Activated T-helper 1 cell treated with anti-CD3 and anti-CD28 coated beads, Interleukin-12 subunit alpha, Interleukin-12 subunit beta, Interleukin-2, Interleukin-4 antibody, amounts not matched to agents 30 ng/mL and 10 ng/mL and 1 ng/mL, durations not matched to agents 14 hours and 24 hours and 36 hours (primary cell): ENCODE measurements around the gene CEP19. TPM values are rescaled to one million over a fixed set of nuclear protein-coding genes. Genes with fewer than 3 reads are reported as not detected.

Experiments
- DNase-seq: peaks from one replicate; pipeline ENCODE4 v3.0.0; 2021; ENCODE audit warnings: low spot score
- H3K27ac Mint-ChIP-seq: one replicate; pipeline ENCODE4 v1.8.0; 2021; ENCODE audit warnings: mild to moderate bottlenecking, mixed read lengths
- H3K27me3 Mint-ChIP-seq: one replicate; pipeline ENCODE4 v1.8.0; 2022; ENCODE audit warnings: mild to moderate bottlenecking, moderate library complexity, mixed read lengths; ENCODE audit not compliant: insufficient read depth
- H3K36me3 Mint-ChIP-seq: one replicate; pipeline ENCODE4 v1.8.0; 2021; ENCODE audit warnings: low read depth, mixed read lengths
- H3K4me1 Mint-ChIP-seq: one replicate; pipeline ENCODE4 v1.8.0; 2021; ENCODE audit warnings: low read depth, mixed read lengths
- H3K4me3 Mint-ChIP-seq: one replicate; pipeline ENCODE4 v1.8.0; 2021; ENCODE audit warnings: mild to moderate bottlenecking, moderate library complexity, mixed read lengths
- H3K9me3 Mint-ChIP-seq: one replicate; pipeline ENCODE4 v1.8.0; 2021; ENCODE audit warnings: mixed read lengths
- intact Hi-C: fragments of 100-400 bp; cut with micrococcal nuclease; formaldehyde crosslinking; loops from one replicate; pipeline ENCODE4 v1.15.1; 2024
- total RNA-seq: library from RNA; stranded (reverse); gene quantifications from 2 replicates; pipeline ENCODE4 v1.2.3, GENCODE V29; 2022

The CEP19 gene
- total RNA-seq, 1 donor from 2014 or later, result 3.9 TPM

GRCh38 chr3:196699749-196700148 lies 12.3 kb downstream of the CEP19 start:
- H3K9me3 Mint-ChIP-seq, result no peaks in the 10 kb centered on the region
- H3K36me3 Mint-ChIP-seq, result peaks cover 2% of the 10 kb centered on the region
- DNase-seq, result no peak
- intact Hi-C loops, result no loop called here
- H3K27me3 Mint-ChIP-seq, result peaks cover 3% of the 10 kb centered on the region
- H3K4me3 Mint-ChIP-seq, result no peak overlapping the region
- H3K4me1 Mint-ChIP-seq, result no peaks in the 10 kb centered on the region
- no peak overlapping the region for H3K27ac Mint-ChIP-seq

GRCh38 chr3:196697270-196697669 lies 14.8 kb downstream of the CEP19 start:
- H3K9me3 Mint-ChIP-seq, result no peaks in the 10 kb centered on the region
- intact Hi-C loops, result no loop called here
- DNase-seq, result no peak
- H3K27ac Mint-ChIP-seq, result no peak overlapping the region
- H3K27me3 Mint-ChIP-seq, result peaks cover 3% of the 10 kb centered on the region
- H3K4me3 Mint-ChIP-seq, result no peak overlapping the region
- H3K4me1 Mint-ChIP-seq, result no peaks in the 10 kb centered on the region
- no peaks in the 10 kb centered on the region for H3K36me3 Mint-ChIP-seq

GRCh38 chr3:196695849-196696226 lies 16.2 kb downstream of the CEP19 start:
- intact Hi-C loops, result loop anchor here (1.0 kb wide), 1 partner anchor 15 kb away; no protein-coding TSS in a partner anchor
- Mint-ChIP-seq H3K4me3 (peak overlapping the region; percentile 33), H3K27me3 (peaks cover 3% of the 10 kb centered on the region), H3K27ac (peak overlapping the region; percentile 93), H3K4me1 (no peaks in the 10 kb centered on the region), H3K36me3 (no peaks in the 10 kb centered on the region), H3K9me3 (no peaks in the 10 kb centered on the region)
- DNase-seq, result no peak

- intact Hi-C loops, result loop anchor here (1.0 kb wide), 2 partner anchors 10 to 86 kb away; no protein-coding TSS in a partner anchor
- Mint-ChIP-seq H3K4me1 (no peaks in the 10 kb centered on the region), H3K27ac (peak overlapping the region; percentile 93), H3K27me3 (peaks cover 3% of the 10 kb centered on the region), H3K36me3 (no peaks in the 10 kb centered on the region), H3K9me3 (no peaks in the 10 kb centered on the region), H3K4me3 (peak overlapping the region; percentile 33)
- DNase-seq, result no peak
Observed at GRCh38 chr3:196694941-196695848, 16.9 kb downstream of the CEP19 start.

- no peak for DNase-seq
- Mint-ChIP-seq H3K36me3 (no peaks in the 10 kb centered on the region), H3K27ac (peak overlapping the region; percentile 88)
Observed at GRCh38 chr3:196694202-196694638, 17.8 kb downstream of the CEP19 start.

GRCh38 chr3:196691386-196691785 lies 20.7 kb downstream of the CEP19 start:
- intact Hi-C loops, result no loop called here
- H3K27ac Mint-ChIP-seq, result no peak overlapping the region
- no peak overlapping the region for H3K4me3 Mint-ChIP-seq
- no peak for DNase-seq
- no peaks in the 10 kb centered on the region for H3K36me3 Mint-ChIP-seq
- no peaks in the 10 kb centered on the region for H3K9me3 Mint-ChIP-seq
- peaks cover 3% of the 10 kb centered on the region for H3K27me3 Mint-ChIP-seq
- H3K4me1 Mint-ChIP-seq, result peaks cover 12% of the 10 kb centered on the region

More at GRCh38 chr3:196694202-196694638, 17.8 kb downstream of the CEP19 start:
- Mint-ChIP-seq H3K4me3 (peak overlapping the region; percentile 19), H3K4me1 (no peaks in the 10 kb centered on the region), H3K27me3 (peaks cover 3% of the 10 kb centered on the region), H3K9me3 (no peaks in the 10 kb centered on the region)
- intact Hi-C loops, result loop anchor here (1.0 kb wide), 2 partner anchors 9 to 85 kb away; no protein-coding TSS in a partner anchor

- intact Hi-C loops, result no loop called here
- H3K4me1 Mint-ChIP-seq, result peaks cover 17% of the 10 kb centered on the region
- no peaks in the 10 kb centered on the region for H3K27me3 Mint-ChIP-seq
- no peak overlapping the region for H3K27ac Mint-ChIP-seq
- DNase-seq, result no peak
- no peak overlapping the region for H3K4me3 Mint-ChIP-seq
- peaks cover 1% of the 10 kb centered on the region for H3K36me3 Mint-ChIP-seq
- no peaks in the 10 kb centered on the region for H3K9me3 Mint-ChIP-seq
Observed at GRCh38 chr3:196689941-196690660, 21.9 kb downstream of the CEP19 start.

- intact Hi-C loops, result no loop called here
- H3K4me1 Mint-ChIP-seq, result peaks cover 29% of the 10 kb centered on the region
- no peak overlapping the region for H3K27ac Mint-ChIP-seq
- H3K4me3 Mint-ChIP-seq, result no peak overlapping the region
- H3K36me3 Mint-ChIP-seq, result peaks cover 1% of the 10 kb centered on the region
- no peak for DNase-seq
- no peaks in the 10 kb centered on the region for H3K27me3 Mint-ChIP-seq
- H3K9me3 Mint-ChIP-seq, result no peaks in the 10 kb centered on the region
Observed at GRCh38 chr3:196688349-196688748, 23.7 kb downstream of the CEP19 start.

- Mint-ChIP-seq H3K4me3 (no peak overlapping the region), H3K27ac (no peak overlapping the region), H3K9me3 (peaks cover 4% of the 10 kb centered on the region), H3K27me3 (no peaks in the 10 kb centered on the region), H3K4me1 (peaks cover 29% of the 10 kb centered on the region), H3K36me3 (peaks cover 7% of the 10 kb centered on the region)
- DNase-seq, result no peak
- intact Hi-C loops, result no loop called here
Observed at GRCh38 chr3:196686436-196686835, 25.6 kb downstream of the CEP19 start.

GRCh38 chr3:196684548-196685407 lies 27.3 kb downstream of the CEP19 start:
- Mint-ChIP-seq H3K27me3 (peaks cover 2% of the 10 kb centered on the region), H3K4me1 (peaks cover 29% of the 10 kb centered on the region), H3K9me3 (peaks cover 4% of the 10 kb centered on the region), H3K4me3 (peak overlapping the region; percentile 1), H3K36me3 (peaks cover 7% of the 10 kb centered on the region), H3K27ac (peak overlapping the region; percentile 9)
- intact Hi-C loops, result loop anchor here (1.0 kb wide), 4 partner anchors 10 to 147 kb away; partner anchors contain the start of gene NRROS
- DNase-seq, result peak; percentile 47

- intact Hi-C loops, result no loop called here
Observed at GRCh38 chr3:196677931-196678330, 34.1 kb downstream of the CEP19 start.

GRCh38 chr3:196677353-196677752 lies 34.7 kb downstream of the CEP19 start:
- no peak overlapping the region for H3K27ac Mint-ChIP-seq
- no peak overlapping the region for H3K4me3 Mint-ChIP-seq
- no peaks in the 10 kb centered on the region for H3K9me3 Mint-ChIP-seq
- intact Hi-C loops, result no loop called here
- peaks cover 2% of the 10 kb centered on the region for H3K27me3 Mint-ChIP-seq
- peaks cover 2% of the 10 kb centered on the region for H3K36me3 Mint-ChIP-seq
- no peak for DNase-seq
- H3K4me1 Mint-ChIP-seq, result peaks cover 18% of the 10 kb centered on the region

More at GRCh38 chr3:196677931-196678330, 34.1 kb downstream of the CEP19 start:
- peak overlapping the region; percentile 39 for H3K4me3 Mint-ChIP-seq
- H3K27ac Mint-ChIP-seq, result peak overlapping the region; percentile 58
- H3K27me3 Mint-ChIP-seq, result peaks cover 2% of the 10 kb centered on the region
- DNase-seq, result no peak
- peaks cover 2% of the 10 kb centered on the region for H3K9me3 Mint-ChIP-seq
- H3K4me1 Mint-ChIP-seq, result peaks cover 18% of the 10 kb centered on the region
- H3K36me3 Mint-ChIP-seq, result peaks cover 4% of the 10 kb centered on the region
